ENCODE data around the gene CDH18.

CDH18 gene

DNA sequence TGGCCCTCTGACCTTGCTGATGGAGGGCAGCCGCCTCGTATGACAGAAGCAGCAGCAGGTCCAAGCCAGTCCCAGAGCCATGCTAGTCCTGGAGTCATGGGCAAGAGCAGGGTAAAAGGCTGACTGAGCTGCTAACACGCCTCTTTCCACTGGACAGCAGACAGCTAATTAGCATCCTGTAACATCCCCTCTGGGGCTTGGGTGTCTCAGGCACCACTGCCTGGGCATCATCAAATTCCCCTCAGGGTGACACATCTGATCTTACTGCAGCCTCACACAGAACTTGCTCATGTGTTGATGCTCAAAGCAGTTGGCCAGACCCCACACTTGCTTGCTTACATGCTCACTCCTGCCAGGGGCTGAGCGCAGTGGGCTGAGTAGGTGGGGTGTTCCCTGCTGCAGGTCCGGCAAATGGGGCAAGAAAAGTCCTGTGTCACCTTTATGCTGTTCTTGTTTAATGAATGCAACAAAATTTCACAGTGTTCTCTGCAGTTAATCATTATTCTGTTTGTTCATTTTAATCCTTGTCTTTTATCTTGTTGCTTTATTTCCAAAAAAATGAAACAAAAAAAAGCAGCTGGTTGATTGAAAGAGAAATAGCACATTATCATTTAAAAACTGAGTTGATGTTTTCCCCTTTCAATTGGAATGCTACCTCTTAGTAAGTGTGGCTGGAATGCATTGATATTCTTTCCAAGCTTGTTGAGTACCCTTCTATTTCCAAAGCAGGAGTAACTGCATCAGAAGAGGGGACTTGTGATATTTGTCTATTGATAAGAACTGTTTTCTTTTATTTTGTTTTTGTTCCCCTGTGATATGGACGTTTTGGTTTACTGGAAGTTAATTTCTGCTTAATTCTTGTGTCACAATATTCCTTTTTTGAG lies 254.1 kb downstream of the CDH18 start:
- DNase-seq (ENCODE audit: low spot score) = no peak

DNA sequence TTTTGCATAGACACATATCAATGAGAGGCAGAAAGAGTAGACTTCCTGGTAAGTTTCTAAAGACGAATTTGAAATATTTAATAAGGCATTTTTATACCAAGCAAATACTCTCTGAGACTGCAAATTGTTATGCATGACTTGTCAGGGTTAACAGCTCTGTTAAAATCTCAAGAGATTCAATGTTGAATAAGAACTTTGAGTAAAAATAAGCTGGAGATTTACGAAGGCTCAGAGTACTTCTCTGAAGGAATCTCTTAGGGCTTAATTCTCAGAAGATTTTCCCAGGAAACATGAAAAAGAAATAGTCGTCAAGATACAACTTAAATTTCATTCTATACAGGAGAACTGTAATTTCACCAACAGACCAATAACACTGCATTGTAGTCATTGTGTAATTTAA lies 259.4 kb downstream of the CDH18 start:
- no peak for DNase-seq (ENCODE audit: low spot score)

DNA sequence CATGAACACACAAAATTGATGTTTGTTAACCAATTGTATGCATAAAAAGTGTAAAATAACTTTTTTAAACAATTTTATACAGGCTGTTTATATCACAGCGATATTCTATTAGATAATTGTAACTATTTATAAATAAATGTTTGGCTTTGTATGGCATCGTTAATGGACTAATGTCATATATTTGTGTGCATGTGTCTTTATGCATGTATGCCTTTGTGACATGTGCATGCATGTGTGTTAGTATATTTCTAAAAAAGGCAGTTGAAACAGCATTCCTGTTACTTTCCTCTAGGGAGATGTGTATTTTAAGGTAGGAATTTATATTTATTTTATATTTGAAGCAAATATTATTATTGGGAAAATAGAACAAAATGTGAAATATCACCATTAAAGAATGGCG lies 268.9 kb downstream of the CDH18 start:
- no peak for DNase-seq (ENCODE audit: low spot score)

DNA sequence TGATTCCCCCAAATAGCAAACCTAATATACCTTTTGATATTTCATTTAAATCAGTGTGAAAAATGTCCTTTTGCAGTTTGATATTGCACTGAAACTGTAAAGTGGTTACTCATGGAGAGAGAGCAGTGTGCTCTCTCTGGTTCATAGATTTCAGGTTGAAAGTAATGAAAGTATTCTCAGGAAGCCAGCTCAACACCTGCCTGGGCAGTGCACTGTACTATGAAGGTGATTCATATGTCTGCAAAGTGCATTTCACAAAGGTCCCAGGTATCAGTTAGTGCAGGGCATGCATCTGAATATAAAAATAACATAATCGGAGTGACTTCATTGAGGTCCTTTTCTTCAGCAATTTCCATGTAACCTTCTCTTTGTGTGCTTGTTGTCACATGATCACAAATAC lies 274.3 kb downstream of the CDH18 start:
- DNase-seq (ENCODE audit: low spot score) = no peak

DNA sequence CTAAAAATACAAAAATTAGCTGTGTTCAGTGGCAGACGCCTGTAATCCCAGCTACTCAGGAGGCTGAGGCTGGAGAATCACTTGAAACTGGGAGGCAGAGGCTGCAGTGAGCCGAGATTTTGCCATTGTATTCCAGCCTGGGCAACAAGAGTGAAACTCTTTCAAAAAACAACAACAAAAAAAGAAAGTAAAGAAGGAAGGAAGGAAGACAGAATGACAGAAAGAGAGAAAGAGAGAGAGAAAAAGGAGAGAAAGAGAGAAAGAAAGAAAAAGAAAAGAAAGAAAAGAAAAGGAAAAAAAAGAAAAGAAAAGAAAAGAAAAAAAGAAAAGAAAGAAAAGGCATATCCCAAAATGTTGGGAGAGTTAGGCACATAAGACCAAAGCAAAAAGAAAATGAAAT lies 278.6 kb downstream of the CDH18 start:
- no peak for DNase-seq (ENCODE audit: low spot score)

DNA sequence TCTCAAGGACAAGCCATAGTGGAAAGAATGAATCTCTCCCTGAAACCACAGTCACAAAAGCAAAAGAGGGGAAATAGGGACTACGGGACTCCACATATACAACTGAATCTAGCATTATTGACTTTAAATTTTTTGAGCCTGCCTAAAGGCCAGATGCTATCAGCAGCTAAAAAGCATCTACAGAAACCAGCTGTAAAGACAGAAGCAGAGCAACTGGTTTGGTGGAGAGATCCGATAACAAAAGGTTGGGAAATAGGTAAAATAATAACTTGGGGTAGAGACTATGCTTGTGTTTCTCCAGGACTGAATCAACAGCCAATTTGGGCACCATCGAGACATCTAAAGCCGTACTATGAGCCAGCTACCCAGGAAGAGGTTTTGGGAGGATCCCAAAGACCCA lies 281.2 kb downstream of the CDH18 start:
- DNase-seq (ENCODE audit: low spot score) = no peak

DNA sequence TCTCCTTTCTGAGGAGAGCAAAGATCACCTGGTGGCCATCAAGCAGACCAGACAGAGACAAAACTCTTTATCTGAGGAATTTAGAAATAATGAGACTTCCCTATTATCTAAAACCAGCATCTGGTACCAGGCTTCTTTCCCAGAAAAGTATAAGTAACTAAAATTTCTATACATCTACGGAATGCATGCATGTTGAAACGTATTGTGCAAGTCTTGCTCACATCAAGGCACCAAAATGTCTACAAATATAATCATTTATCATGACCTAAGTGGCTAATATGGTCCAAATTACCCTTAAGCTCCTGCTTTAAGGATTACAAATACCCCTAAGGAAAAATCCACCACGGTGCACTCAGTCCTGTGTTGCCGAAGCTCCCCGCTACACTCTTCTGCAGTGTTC lies 286.3 kb downstream of the CDH18 start:
- no peak for DNase-seq (ENCODE audit: low spot score)

DNA sequence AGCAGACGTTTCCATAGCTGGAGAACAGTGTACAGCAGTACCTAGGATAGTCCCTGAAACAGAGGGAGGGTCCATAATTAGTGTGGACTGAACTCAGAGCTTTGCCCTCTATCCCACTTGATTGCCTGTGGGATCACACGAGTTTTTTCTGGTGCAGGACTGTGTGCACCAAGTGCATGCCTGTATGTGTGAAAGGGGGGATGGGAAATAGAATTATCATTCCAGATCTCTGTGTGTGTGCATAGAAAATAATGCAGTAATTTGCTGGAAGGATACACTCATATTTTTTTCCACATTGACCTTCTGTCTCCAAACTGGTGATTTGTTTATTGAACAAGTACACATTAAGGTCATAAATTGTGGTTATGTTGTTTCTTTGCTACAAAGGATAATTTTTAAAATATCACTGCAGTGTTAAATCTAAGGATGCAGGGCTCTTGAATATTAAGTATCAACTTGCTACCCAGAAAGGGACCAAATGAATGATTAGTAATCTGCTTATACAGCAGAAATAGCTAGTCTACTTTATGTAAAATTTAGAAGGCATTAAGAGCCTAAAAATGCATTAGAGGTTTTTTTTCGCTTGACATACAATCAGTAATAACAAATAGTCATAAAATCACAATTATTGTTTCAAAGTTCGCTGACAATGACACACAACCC lies 292.9 kb downstream of the CDH18 start:
- DNase-seq (ENCODE audit: low spot score) = no peak

DNA sequence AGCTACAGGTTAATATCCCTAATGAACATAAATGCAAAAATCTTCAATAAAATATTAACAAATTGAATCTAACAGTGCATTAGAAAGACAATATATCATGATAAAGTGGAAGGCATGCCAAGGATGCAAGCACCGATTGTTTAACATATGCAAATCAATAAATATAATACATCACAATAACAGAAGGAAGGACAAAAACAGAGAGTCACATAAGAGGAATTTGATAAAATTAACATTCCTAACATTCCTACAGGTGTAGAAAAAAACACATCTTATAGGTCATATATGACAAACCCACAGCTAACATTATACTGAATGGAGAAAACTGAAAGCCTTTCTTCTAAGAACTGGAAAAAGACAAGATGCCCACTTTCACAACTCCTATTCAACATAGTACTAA lies 297.0 kb downstream of the CDH18 start:
- no peak for DNase-seq (ENCODE audit: low spot score)

DNA sequence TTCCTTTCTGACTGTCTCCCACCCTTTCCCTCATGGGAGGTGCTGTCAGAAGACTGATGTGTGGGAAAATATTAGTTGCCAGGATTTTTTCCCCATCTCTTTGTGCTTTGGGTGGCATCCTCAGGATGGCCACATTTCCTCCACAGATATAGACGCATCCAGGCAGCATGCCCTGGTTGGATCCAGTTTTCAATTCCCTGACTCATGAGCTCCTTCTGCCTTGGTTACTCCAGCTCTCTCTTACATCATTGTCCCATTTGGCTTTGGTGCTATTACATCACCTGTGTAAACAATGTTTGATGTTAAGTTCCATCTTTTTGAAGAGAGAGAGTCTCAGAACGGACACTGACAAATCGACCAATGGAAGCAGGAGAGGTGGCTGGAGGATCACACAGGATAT lies 302.5 kb downstream of the CDH18 start:
- no peak for DNase-seq (ENCODE audit: low spot score)

DNA sequence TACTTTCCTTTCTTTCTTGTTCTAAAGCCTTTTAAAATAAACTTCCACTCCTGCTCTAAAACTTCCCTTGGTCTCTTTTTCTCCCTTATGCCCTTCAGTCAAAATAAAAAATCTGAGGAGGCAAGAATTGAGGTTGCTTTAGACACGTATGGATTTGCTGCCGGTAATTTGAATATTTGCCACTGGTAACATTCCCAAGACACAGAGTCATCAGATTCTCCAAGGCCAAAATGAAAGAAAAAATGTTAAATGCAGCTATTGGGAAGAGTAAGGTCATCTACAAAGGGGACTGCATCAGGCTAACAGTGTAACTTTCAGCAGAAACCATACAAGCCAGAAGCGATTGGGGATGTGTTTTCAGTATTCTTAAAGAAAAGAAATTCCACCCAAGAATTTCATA lies 311.1 kb downstream of the CDH18 start:
- DNase-seq (ENCODE audit: low spot score) = no peak

DNA sequence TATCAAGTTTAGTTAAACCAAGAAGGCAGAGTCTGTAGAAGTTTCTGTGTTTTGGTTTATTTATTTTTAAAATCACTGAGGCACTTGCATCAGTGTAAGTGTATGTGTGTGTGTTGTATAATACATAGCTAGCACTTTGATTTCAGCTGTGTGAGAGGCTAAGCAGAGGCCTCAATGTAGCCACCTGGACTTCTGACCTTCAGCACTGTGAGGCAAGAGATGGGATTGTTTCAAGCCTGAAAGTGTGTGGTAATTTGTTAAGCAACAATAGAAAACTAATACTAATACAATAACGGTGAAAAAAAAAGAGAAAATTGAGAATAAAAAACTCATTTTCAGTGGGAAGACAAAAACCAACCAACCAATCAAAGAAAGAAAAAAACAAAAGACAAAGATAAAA lies 327.3 kb downstream of the CDH18 start:
- DNase-seq (ENCODE audit: low spot score) = no peak

DNA sequence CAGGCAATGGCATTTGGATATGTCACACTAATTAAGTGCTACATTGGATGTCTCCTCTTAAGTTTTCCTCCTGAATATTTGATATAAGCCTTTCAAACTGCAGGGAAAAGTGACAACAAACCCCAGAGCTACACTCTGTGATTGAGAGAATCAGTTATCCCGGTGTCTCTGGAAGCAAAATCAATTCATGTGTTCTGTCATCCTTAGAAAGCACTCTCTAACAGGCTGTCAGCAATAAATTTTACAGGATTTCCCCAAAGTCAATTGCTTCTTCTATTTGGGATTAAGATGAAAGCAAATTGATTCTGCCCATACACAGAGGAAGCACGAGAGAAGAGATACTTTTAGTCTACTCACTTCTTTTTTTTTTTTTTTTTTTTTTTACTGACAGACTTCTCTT lies 332.4 kb downstream of the CDH18 start:
- DNase-seq (ENCODE audit: low spot score) = no peak

DNA sequence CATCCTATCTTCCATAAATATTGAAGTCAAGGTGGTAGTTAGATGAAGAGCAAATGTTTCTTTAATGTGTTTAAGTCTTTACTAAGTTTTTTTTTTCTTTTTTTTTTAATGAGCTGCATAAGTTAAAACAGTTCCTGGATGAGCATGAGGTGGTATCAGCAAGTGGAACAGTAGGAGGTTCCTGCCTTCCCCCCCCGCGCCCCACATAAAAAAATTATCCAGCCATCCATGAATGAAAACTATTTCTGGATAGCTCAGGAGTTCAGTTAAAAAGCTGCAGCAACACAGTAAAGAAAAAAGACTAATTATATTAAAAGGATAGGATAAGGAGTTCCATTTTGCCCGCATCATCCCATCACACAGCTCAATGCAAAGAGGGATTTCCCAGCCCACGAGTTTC lies 349.5 kb downstream of the CDH18 start:
- no peak for DNase-seq (ENCODE audit: low spot score)

DNA sequence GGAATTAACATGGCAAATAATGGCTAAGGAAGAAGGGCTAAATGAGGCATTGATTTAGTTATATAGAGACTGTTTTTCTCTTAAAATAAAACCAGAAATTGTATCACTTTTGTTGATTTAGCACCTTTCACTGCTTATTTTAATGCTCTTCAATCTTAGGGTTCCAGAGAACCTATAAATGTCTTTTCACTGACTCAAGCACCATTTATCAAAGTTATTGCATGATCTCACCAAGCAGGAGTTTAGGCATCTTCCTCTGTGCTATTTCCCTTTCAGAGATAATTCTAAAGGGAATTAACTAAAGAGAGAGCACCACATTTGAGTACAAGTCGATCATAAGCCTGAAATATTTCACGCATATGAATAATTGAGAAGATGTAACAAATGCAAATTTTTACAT lies 357.1 kb downstream of the CDH18 start:
- DNase-seq (ENCODE audit: low spot score) = no peak

DNA sequence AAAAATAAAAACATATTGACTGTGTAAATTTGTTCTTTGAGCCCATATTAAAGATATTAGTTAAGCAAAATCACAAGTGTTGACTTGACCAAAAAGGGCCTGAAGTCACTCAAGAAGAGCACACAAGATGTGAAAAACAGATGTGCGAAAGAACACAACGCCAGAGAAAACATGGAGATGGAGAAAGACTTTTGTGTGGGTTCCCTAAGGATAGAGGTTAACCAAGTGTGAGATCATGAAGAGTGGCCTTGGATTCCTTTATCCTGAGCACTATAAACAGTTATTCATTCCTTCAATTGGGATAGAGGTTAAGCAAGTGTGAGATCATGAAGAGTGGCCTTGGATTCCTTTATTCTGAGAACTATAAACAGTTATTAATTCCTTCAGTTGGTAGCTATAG lies 361.8 kb downstream of the CDH18 start:
- DNase-seq (ENCODE audit: low spot score) = no peak

DNA sequence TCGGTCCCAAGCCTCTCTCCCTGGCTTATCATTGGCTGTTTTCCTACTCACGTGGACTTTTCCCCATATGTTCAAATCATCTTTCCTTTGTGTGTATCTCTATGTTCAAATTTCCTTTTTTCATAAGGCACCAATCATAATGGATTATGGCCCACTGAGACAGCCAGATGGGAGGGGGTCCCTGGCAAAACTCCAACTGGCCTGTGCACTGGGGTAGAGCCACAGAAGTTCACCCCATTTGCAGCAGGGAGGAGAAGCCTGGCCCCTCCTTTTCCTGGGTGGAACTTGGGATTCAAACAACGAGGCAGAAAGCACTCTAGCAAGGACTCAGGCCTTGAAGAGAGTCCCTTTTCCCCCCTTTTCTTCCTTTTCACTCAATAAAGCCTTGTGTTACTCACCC lies 362.4 kb downstream of the CDH18 start:
- DNase-seq (ENCODE audit: low spot score) = no peak

DNA sequence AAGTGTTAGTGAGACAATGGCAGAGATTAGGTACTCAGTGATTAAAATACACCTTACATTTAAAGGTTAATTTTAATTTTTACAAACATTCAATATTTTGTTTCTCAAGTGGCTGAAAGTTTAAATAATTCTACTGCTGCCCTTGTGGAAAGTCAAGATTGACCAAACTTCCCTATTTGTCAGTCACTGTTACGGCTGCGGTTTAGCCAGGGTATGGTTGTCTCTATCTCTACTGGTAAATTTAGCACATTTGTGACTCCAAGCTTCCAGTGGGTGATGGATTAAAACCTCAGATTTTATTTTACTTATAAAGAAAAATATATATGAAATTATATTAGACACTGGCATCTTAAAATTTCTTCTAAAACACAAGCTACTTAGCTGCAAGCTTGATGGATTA lies 368.4 kb downstream of the CDH18 start:
- no peak for DNase-seq (ENCODE audit: low spot score)

DNA sequence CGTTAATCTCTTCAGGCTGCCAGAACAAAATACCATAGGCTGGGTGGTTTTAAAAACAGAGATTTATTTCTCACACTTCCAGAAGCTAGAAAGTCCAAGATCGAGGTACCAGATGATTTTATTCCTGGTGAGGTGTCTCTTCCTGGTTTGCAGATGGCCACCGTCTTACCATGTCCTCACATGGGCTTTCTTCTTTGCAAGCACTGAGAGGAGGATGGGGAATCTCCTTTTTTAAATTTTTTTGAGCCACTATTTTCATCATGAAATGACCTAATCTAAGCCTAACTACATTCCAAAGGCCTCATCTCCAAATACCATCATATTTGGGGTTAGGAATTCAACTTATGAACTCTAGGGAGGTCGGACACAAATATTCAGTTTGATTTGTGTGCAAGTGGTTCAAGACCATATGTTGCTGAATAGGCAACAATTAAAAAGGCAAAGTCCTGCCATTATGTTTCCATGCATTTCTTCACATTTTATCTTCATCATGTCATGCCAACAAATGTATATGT lies 371.2 kb downstream of the CDH18 start:
- no peak for DNase-seq (ENCODE audit: low spot score)

DNA sequence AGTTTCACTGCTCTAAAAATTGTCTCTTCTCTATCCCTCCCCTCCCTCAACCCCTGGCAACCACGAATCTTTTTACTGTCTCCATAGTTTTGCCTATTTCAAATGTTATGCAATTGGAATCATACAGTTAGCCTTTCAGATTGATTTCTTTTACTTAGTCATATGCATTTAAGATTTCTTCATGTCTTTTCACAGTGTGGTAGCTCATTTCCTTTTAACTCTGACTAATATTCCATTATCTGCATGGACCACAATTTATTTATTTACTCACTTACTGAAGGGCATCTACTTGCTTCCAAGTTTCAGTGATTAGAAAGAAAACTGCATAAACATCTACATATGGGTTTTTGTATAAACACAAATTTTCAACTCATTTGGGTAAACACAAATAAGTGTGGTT lies 372.3 kb downstream of the CDH18 start:
- DNase-seq (ENCODE audit: low spot score) = no peak

DNA sequence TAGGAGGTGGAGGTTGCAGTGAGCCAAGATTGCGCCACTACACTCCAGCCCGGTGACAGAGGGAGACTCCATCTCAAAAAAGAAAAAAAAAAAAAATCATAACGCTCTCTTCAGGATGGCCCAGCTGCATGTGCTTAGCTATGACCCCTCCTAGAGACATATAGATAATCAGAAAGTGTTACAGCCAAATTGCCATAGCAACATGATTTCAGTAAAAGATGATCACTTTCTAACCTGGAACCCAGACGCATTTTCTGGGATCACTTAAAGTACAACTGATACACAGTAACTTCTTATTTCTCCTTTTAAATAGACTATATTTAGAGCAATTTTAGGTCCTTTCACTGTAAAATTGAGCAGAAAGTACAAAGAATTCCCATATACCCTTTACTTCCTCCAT lies 372.9 kb downstream of the CDH18 start:
- DNase-seq (ENCODE audit: low spot score) = no peak

DNA sequence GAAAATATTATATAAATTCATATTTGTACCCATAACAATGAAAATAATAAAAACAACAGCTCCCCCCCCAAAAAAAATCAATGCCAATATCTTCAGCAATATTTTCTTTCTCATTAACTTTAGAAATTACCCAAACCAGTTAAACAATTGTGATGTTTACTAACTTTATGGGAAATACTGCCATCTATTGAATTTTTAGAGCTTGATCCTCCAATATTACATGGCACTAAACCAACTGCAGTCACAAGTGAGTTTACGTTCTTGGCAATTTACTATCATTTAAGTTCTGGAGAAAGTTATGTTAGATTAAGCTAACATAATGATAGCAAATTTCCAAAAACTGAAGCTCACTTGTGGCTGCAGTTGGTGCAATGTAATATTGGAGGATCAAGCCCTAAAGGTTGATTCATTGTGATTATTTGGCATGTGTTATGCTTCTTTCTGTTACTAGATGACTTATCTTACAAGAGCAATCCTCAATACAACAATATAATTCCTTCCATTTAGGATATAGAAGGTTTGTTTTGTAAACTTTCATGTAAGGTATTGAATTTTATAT lies 379.5 kb downstream of the CDH18 start:
- no peak for DNase-seq (ENCODE audit: low spot score)

DNA sequence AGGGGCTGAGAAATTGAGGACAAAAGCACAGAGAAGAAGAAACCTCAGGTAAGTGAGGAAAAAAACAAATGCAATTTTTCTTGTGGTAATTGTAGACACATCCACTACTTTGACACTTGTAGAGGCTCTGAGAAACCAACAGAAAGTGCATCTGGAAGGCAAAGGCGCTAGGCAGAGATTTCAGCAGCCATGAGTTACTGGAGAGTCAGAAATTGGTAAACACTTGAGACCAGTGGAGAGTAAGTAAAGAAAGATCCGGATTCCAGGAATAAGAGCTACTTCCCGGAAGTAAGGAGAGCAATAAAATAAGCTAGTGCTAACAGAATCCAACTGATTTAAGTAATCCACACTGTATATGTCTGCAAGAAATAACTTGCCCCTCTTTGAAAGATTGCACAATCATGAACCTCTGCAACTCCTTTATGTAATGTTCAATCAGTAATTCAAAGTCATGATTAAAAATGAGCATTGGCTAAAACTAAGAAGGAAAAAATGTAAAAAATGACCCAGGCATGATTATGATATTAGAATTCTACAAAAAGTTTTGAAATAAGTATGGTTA lies 382.1 kb downstream of the CDH18 start:
- DNase-seq (ENCODE audit: low spot score) = no peak

Data from HuH-7.5 (cell line).